ENCODE measurements around the gene LAMB2.

LAMB2 gene

DNA sequence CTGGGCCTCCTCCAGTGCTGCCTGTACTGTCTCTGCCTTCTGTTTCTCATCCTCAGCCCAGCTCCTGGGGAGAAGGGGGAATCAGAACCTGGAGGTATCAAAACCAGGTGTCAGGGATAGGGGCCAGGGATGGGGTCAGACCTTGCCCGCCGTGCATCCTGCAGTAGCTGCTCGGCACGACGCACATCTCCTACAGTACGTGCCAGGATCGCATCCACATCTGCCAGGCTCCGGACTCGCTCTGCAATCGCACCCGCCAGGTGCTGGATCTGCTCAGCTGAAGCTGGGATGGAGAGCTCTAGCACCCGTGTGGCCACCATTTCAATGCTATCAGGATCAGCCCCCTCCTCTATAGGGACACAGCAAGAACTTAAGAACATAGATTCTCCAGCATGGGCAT, 10.8 kb downstream of the LAMB2 start:
- no peak overlapping the region for H3K4me3 ChIP-seq (ENCODE audit: low read depth, low read length)

GRCh38 chr3:49121132-49121736, 11.6 kb downstream of the LAMB2 start:
- no peak overlapping the region for H3K4me3 ChIP-seq (ENCODE audit: low read depth, low read length)

DNA sequence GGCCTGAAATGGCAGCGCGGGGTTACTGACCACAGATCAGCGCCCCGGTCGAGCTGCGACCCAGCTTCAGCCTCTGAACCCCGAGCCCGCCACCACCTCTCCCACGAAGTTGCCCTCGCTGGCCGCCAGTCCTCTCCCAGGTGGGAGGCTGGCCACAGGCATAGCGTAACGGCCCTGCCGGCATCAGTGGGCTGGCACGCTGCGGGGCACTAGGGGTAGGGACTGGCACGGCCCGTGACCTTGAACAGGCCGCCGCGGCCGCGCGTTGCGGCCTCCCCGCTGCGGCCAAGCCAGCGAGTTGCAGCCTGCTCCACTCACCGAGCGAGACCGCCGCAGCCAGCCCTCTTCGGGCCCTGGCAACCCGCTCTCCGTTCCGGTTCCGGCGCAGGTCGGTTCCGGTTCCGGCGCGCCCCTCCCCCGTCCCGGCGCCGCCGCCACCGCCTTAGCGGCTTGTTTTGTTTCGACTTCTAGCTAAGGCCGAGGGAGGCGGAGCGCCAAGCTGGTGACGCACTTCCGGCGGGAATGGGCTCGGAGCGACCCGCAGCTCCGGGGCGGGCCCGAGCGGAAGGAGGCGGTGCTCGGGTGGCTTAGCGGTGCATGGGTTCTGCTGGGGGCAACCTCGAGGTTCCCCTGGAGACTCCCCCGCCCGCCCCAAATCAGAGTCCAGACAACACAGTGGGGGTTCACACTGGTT, 12.3 kb downstream of the LAMB2 start, which contains the start of gene USP19:
Gene USP19, minus strand, starts transcription at position 386 of the 694 bp plus-strand sequence. CDS start 1,678 bp downstream, outside the sequence.
- H3K4me3 ChIP-seq (ENCODE audit: low read depth, low read length): peak within 1 kb of the TSS; percentile 84

- H3K4me3 ChIP-seq (ENCODE audit: low read depth, low read length): peak overlapping the region; percentile 84
Observed at GRCh38 chr3:49120096-49120437, 12.8 kb downstream of the LAMB2 start.

DNA sequence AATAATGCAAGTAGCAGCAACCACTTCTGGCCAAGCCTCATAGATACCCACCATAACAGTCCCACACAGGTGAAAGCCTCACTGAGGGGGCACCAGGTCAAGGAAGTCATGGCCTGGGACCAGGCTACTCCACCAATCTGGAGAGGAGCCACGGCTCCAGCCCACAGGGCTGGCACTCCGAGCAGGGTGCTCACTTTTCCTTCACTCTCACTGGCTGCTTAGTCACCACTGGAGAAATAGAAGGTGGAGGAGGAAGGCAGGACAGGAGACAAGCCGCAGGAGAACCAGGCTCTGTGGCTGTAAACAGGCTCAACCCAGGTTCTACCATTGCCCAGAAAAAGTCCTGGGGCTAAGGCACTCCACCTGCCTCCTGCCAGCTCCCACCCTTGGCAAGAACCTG, 13.4 kb downstream of the LAMB2 start:
- peak overlapping the region; percentile 84 for H3K4me3 ChIP-seq (ENCODE audit: low read depth, low read length)

DNA sequence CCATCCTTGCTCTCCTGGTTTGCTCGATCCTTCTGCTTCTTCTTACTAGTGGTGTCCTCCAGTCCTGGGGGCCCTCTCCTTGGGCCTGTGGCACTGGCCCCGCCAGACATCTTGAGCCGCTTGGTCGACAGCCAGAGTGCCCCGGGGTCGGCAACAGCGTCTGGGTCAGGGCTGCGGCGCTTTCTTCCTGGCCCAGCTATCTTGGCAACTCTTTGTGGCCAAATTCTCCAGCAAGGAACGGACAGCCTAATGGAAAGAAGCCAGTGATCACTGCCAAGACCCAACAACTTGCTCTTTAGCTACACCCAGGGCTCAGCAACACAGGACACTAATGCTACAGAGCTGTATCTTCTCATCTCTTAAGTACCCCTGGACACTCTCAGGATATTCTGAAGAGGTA, 13.8 kb downstream of the LAMB2 start:
- no peak overlapping the region for H3K4me3 ChIP-seq (ENCODE audit: low read depth, low read length)

DNA sequence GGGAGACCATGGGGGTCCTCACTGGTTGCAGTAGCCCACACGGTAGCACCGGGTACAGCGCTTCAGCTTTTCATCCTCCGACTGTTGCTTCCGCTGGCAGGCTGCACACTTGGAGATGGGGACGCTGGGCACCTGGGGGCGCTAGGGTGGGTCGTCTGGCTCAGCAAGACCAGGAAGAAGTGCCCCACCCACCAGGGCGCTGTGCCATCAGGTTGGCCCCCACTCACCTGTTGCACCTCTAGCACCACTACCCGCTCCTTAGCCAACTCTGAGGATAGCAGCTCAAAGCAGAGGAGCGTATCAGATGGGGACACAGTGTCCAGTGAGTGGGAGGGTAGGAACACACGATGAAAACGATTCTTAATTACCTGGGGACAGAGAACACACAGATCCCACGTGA, 20.6 kb downstream of the LAMB2 start:
- no peak overlapping the region for H3K4me3 ChIP-seq (ENCODE audit: low read depth, low read length)

DNA sequence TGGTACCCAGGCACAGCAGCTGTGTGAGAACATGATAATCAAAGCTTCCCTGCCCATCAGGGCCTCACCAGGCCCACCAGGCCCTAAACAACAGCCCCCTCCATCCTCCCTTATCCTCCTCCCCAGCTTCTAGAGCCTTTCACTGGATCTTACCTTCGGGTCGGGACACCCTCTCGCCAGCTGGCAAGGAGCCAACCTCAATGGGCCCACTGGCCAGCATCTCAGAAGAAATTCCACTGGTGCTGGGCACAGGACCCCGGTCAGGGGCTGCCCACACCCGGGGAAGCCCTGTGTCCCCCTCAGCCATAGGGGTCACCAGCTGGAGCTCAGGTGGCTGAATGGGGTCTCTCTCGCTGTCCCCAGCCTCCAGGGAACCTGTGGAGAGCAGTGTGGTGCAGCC, 21.5 kb downstream of the LAMB2 start:
- H3K4me3 ChIP-seq (ENCODE audit: low read depth, low read length): no peak overlapping the region

DNA sequence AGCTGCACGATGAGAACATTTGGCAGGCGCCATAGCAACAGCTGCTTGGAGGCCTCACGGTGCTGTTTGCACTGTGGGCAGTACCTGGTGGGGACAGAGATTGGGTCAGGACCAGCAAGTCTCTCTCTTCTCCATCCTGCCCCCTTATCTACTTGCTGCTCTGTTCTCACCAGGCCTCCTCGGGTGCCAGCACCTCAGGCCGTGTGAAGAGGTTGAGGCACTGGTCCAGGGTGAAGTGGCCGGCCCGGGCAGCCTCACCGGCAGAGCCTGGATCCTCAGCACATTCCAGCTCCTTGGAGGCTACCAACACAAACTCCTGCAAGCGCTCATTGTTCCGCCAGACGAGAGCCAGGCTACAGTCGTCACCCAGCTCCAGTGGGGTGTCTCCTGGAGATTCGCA, 22.1 kb downstream of the LAMB2 start:
- H3K4me3 ChIP-seq (ENCODE audit: low read depth, low read length): no peak overlapping the region

GRCh38 chr3:49108346-49108745, 24.5 kb downstream of the LAMB2 start:
- no peak overlapping the region for H3K4me3 ChIP-seq (ENCODE audit: low read depth, low read length)

DNA sequence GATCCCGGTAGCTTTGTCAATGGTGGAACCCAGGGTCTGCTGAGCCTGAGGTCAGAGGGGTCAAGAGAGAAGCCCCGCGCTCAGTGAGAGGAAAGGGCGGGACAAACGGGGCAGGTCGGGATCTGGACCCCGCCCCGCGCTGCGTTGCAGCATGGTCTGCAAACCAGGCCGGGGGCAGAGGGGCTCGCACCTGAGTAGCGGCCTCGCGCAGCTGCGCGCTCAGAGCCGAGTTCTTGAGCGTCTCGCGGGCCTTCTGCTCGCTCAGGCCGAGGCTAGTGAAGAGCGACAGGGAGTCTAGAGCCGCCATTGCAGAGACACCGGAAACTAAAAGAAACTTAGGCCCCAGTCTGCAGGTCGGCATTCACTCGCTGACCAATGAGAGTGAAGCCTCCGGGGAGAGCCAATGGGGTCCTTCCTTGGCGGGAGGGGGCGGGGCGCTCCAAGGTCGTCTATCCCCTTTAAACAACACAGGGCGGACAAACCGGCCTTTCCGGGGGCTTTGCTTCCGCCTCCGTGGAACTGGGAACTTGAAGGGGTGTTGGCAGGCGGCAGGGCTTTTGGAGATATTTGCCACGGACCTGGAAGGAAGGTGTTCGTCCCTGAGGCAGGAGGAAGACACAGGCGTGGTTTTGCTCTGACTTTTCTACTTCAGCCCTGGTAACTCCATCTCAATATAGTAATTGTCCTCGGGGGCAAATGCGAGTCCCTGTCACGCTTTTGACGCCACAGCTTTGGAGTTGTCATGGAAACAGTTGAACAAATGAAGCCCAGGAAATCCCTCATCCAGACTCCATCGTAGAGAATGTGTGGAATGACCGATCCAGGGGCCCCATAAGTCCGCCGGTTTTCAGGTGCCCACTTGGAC, 28.2 kb downstream of the LAMB2 start, which contains the start of gene QARS1:
Gene QARS1, minus strand, starts transcription at position 331 of the 865 bp plus-strand sequence. Its CDS starts 24 bp downstream, at position 307.
- H3K4me3 ChIP-seq (ENCODE audit: low read depth, low read length): peak within 1 kb of the TSS; percentile 82

DNA sequence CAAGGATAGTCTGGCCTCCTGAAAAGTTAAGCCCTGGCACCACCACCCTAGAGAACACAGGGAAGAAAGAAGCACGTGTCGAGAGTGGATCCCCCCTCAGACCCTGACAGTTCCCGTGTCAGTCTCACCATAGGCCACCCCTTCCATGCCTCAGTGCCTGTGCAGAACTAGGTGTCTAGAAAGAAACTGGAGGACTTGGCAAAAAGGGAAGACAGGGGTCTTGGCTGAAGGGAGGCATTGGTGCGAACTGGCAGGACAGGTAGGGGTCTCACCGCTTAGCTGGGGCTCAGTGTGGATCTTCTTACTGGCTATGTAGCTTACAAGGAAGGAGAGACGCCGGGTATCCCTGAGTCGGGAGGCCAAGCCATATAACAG, 28.8 kb downstream of the LAMB2 start:
- peak overlapping the region; percentile 82 for H3K4me3 ChIP-seq (ENCODE audit: low read depth, low read length)

DNA sequence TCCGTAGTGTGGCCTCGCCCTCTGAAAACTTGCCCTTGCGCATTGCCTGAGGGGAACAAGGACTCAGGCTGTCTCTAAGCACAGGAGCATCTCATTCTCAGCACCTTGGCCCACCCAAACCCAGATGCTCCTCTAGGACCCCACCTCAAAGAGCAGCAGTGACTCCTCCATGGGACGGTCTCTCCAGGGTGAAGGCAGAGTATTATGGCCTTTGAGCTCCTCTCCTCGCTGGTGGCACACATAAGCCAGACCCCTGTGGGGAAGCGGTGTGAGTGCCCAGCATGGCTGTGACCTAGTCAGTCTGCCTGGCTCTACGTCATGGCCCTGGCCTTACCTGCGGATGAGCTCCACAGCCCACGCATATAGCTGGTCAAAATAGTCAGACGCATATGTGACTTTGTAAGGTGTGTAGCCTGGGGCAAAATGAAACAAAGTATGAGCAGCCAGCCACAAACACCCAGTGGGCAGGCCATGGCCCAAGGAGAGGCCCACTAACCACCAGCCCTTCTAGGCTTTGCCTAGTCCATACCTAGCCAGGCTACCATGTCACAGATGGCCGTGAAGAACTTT, 32.7 kb downstream of the LAMB2 start:
- no peak overlapping the region for H3K4me3 ChIP-seq (ENCODE audit: low read depth, low read length)

DNA sequence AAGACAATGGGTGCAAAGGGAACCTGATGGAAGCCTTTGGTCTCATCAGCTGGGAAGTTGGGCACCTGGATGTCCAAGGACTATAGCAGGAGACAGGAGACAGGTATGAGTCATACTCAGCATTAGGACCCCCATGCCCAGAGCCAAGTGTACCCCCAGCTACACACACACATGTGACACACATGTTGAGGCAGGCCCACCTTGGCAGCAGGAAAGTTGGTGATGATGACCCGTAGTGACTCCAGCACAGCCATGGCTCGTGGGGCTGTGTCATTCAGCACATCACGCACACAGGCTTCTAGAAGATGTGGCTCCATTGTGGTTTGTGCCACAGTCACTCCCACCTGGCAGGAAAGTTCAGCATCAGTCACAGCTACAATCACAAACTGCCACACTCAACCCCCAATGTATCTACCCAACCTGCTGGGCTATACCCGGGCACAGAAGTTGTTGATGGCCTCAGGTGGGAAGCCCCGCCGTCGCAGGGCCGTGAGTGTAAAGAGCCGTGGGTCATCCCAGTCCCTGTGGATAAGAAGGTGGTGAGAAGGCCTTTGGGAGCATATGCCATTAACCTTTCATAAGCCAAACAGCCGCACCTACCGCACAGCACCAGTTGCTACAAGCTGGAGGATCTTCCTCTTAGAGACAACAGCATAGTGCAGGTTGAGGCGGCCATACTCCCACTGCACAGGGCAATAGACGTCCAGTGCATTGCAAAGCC, 33.8 kb downstream of the LAMB2 start:
- H3K4me3 ChIP-seq (ENCODE audit: low read depth, low read length): no peak overlapping the region

GRCh38 chr3:49098429-49098828, 34.4 kb downstream of the LAMB2 start:
- no peak overlapping the region for H3K4me3 ChIP-seq (ENCODE audit: low read depth, low read length)

GRCh38 chr3:49093853-49094767, 38.7 kb downstream of the LAMB2 start, which contains the start of gene QRICH1:
QRICH1 (minus strand) TSS chr3:49094071; CDS start chr3:49077017, 17,054 bp downstream.
- H3K4me3 ChIP-seq (ENCODE audit: low read depth, low read length): peak within 1 kb of the TSS; percentile 94

DNA sequence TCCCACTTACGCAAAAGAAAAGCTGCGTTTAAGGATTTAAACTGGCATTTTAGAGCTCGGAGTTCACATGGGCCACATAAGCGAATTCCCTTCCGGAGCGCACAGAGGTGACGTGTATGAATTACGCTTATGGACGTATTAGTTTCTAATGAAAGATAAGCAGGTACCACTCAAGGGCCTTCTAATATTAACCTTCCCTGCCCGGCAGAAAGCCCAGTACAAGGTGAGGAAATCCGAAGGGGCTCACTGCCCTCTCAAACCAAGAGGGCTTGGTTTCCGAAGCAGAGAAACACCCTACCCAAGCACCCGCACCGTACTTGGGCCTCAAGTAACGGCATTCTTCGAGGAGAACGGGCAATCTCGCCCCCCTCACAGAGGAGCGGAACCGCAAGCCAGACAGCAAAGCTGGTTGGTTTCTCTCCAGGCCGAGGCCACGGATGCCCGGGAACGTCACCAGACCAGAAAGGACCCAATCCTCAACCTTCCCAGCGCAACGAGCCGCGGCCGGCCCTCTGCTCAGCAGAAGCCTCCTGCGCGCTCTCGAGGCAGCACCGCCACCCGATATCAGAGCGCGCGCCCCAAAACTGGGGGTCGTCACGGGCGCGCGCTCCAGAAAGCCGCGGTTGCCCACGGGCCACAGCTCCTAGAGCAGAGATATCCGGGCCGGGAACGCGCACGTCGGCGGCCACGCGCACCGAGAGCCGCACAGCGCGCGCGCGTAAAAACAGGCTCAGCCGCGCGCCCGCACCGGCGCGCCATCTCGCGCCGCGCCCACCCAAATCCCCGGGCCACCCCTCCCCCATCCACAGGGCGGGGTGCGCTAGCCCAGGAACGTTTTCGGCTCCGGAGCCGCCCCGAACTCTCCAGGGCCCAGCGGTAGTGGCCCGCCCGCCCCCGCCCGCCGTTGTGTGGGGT, 39.7 kb downstream of the LAMB2 start:
- H3K4me3 ChIP-seq (ENCODE audit: low read depth, low read length): peak overlapping the region; percentile 94

- no peak overlapping the region for H3K4me3 ChIP-seq (ENCODE audit: low read depth, low read length)
Observed at GRCh38 chr3:49081429-49081828, 51.4 kb downstream of the LAMB2 start.

- H3K4me3 ChIP-seq (ENCODE audit: low read depth, low read length): no peak overlapping the region
Observed at GRCh38 chr3:49079270-49079669, 53.6 kb downstream of the LAMB2 start.
